Activated CD8-positive, alpha-beta memory T cell treated with anti-CD3 and anti-CD28 coated beads for 36 hours (primary cell): ENCODE data around the gene DCTD. TPM values are rescaled to one million over a fixed set of nuclear protein-coding genes. Genes with fewer than 3 reads are reported as not detected.

Experiments used
- CTCF ChIA-PET: fragments of 350-600 bp; sonication (Branson Sonifier 250); formaldehyde crosslinking; loops from one replicate; lab custom pipeline; 2021; ENCODE audit warnings: antibody characterized with exemption; lab: Charles Lee
- POLR2A ChIA-PET: fragments of 350-600 bp; sonication (Branson Sonifier 250); formaldehyde crosslinking; loops from one replicate; lab custom pipeline; 2021; ENCODE audit warnings: antibody characterized with exemption; lab: Charles Lee
- total RNA-seq, 2 experiments: library from RNA; stranded (reverse); gene quantifications; one replicate each; pipeline ENCODE4 v1.2.3, GENCODE V29; 2021

The DCTD gene
- total RNA-seq, 2 experiments from 2014 or later = 154 TPM

GRCh38 chr4:182855877-182856276 is 61.3 kb downstream of the DCTD start:
- ChIA-PET CTCF (no interaction called here), POLR2A (no interaction called here)

- ChIA-PET POLR2A (no interaction called here), CTCF (no interaction called here)
Measured at GRCh38 chr4:182855312-182855711, 61.9 kb downstream of the DCTD start.

- ChIA-PET CTCF (no interaction called here), POLR2A (no interaction called here)
Measured at GRCh38 chr4:182854466-182854865, 62.7 kb downstream of the DCTD start.

- ChIA-PET CTCF (no interaction called here), POLR2A (no interaction called here)
Measured at GRCh38 chr4:182853731-182854330, 63.4 kb downstream of the DCTD start.

GRCh38 chr4:182848685-182849084 is 68.5 kb downstream of the DCTD start:
- POLR2A ChIA-PET = no interaction called here
- CTCF ChIA-PET = no interaction called here

GRCh38 chr4:182847576-182848450 is 69.4 kb downstream of the DCTD start:
- POLR2A ChIA-PET = no interaction called here
- CTCF ChIA-PET = no interaction called here

GRCh38 chr4:182846036-182846435 is 71.2 kb downstream of the DCTD start:
- ChIA-PET CTCF (no interaction called here), POLR2A (no interaction called here)

GRCh38 chr4:182845618-182846017 is 71.6 kb downstream of the DCTD start:
- CTCF ChIA-PET = no interaction called here
- POLR2A ChIA-PET = no interaction called here

GRCh38 chr4:182843808-182844325 is 73.3 kb downstream of the DCTD start:
- POLR2A ChIA-PET = no interaction called here
- CTCF ChIA-PET = no interaction called here

GRCh38 chr4:182842759-182843390 is 74.3 kb downstream of the DCTD start:
- ChIA-PET CTCF (no interaction called here), POLR2A (no interaction called here)

GRCh38 chr4:182842104-182842600 is 75.0 kb downstream of the DCTD start:
- ChIA-PET CTCF (no interaction called here), POLR2A (no interaction called here)

GRCh38 chr4:182840108-182840507 is 77.1 kb downstream of the DCTD start:
- CTCF ChIA-PET = no interaction called here
- POLR2A ChIA-PET = no interaction called here

Other genes with a start within 250 kb of the DCTD start
- gene WWC2, start 181.9 kb upstream of the DCTD start, total RNA-seq = 1 to 10 TPM; 1.3 to 1.5 TPM